Upper lobe of left lung (tissue), 4 donors: ENCODE measurements around the gene MAGEB4.

ENCODE experiments used
- EP300 ChIP-seq, 4 donors: sonication (generic); formaldehyde crosslinking; IDR thresholded peaks; one replicate each; pipeline ENCODE4 v1.5.1; 2017; ENCODE audit warnings: antibody characterized with exemption in 4 of 4, control low read depth in 2 of 4
- POLR2AphosphoS5 ChIP-seq, 2 donors: sonication (generic); formaldehyde crosslinking; IDR thresholded peaks; one replicate each; pipeline ENCODE4 v1.5.1; 2017; ENCODE audit warnings: antibody characterized with exemption in 2 of 2

DNA sequence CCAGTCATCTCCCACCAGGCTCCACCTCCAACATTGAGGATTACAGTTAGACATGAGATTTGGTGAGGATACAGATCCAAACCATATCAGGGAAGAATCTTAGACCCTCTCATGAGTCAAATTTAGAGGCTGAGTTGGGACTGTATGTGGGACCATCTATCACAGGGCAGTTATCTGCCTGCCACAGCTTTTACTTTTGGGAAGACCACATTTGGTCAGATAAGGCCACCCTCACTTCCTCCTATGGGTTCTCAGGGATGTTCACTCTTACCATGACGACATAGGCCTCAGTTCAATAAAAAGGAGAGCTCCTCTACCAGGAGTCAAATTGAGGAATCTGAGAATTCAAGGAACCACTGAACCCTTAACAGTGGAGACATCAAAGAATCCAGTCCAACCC is 24.3 kb upstream of the MAGEB4 start:
- no peak for TF ChIP-seq POLR2AphosphoS5 (IDR thresholded peaks at IDR 0.05)
- TF ChIP-seq EP300 (IDR thresholded peaks at IDR 0.05) = no peak
